ENCODE data around the gene SLC17A8. TPM values are rescaled to one million over a fixed set of nuclear protein-coding genes. Genes with fewer than 3 reads are reported as not detected.

Gene SLC17A8
- total and polyA plus RNA-seq, 12 donors, result 0.09 to 0.85 (median 0.41) TPM; not detected in 4

- Histone ChIP-seq H3K9me3 (replicated peaks in 1 of 3) (no peaks in the 10 kb centered on the region), H3K4me1 (replicated peaks in 1 of 2) (no peaks in the 10 kb centered on the region), H3K27me3 (peaks cover 4% of the 10 kb centered on the region), H3K4me3 (no peak overlapping the region), H3K36me3 (replicated peaks in 1 of 2) (no peaks in the 10 kb centered on the region), H3K27ac (no peak overlapping the region)
- TF ChIP-seq CTCF (IDR thresholded peaks at IDR 0.05), result no peak
- no peak for TF ChIP-seq POLR2A (IDR thresholded peaks at IDR 0.05)
- WGBS, 4 donors, result 66 to 73% (median 69%) methylated on average over 2 of the region's 2 CpGs
- DNase-seq, result no peak
- intact Hi-C loops (cut with DNase I), result loop anchor here in 1 of 2 donors (10.0 kb wide), 1 partner anchor 375 kb away; no protein-coding TSS in a partner anchor
These were observed 2.9 kb downstream of the SLC17A8 start for GRCh38 chr12:100359822-100360221.

- H3K9me3 ChIP-seq (replicated peaks in 1 of 3), result no peaks in the 10 kb centered on the region
- no peak for DNase-seq
- H3K27me3 ChIP-seq, result peaks cover 4% of the 10 kb centered on the region
- H3K4me3 ChIP-seq, result no peak overlapping the region
- no peak overlapping the region for H3K27ac ChIP-seq
- H3K36me3 ChIP-seq (replicated peaks in 1 of 2), result no peaks in the 10 kb centered on the region
- TF ChIP-seq POLR2A (IDR thresholded peaks at IDR 0.05) (no peak), CTCF (IDR thresholded peaks at IDR 0.05) (no peak)
- H3K4me1 ChIP-seq (replicated peaks in 1 of 2), result no peaks in the 10 kb centered on the region
- intact Hi-C loops (cut with DNase I), result no loop called here
These were observed 3.6 kb downstream of the SLC17A8 start for GRCh38 chr12:100360450-100360849.

- Histone ChIP-seq H3K4me3 (no peak overlapping the region), H3K27ac (no peak overlapping the region), H3K4me1 (replicated peaks in 1 of 2) (no peaks in the 10 kb centered on the region), H3K27me3 (no peaks in the 10 kb centered on the region), H3K9me3 (replicated peaks in 1 of 3) (no peaks in the 10 kb centered on the region), H3K36me3 (replicated peaks in 1 of 2) (no peaks in the 10 kb centered on the region)
- DNase-seq, result no peak
- no peak for TF ChIP-seq CTCF (IDR thresholded peaks at IDR 0.05)
- TF ChIP-seq POLR2A (IDR thresholded peaks at IDR 0.05), result no peak
- intact Hi-C loops (cut with DNase I), result no loop called here
- 70 to 89% (median 80%) methylated on average over 3 to 4 of the region's 4 CpGs for WGBS, 4 donors
These were observed 7.5 kb downstream of the SLC17A8 start for GRCh38 chr12:100364324-100364723.

GRCh38 chr12:100365411-100365810, 8.5 kb downstream of the SLC17A8 start:
- no peak overlapping the region for H3K4me3 ChIP-seq
- H3K36me3 ChIP-seq (replicated peaks in 1 of 2), result no peaks in the 10 kb centered on the region
- H3K27ac ChIP-seq, result no peak overlapping the region
- WGBS, 4 donors, result 56 to 64% (median 62%) methylated on average over 2 of the region's 2 CpGs
- DNase-seq, result no peak
- no peaks in the 10 kb centered on the region for H3K27me3 ChIP-seq
- no peak for TF ChIP-seq POLR2A (IDR thresholded peaks at IDR 0.05)
- TF ChIP-seq CTCF (IDR thresholded peaks at IDR 0.05), result no peak
- no peaks in the 10 kb centered on the region for H3K9me3 ChIP-seq (replicated peaks in 1 of 3)
- intact Hi-C loops (cut with DNase I), result no loop called here
- H3K4me1 ChIP-seq (replicated peaks in 1 of 2), result no peaks in the 10 kb centered on the region
